ENCODE results near the gene N4BP2L2. TPM values are rescaled to one million over a fixed set of nuclear protein-coding genes. Genes with fewer than 3 reads are reported as not detected.

Gene N4BP2L2
- total and polyA plus RNA-seq, 9 of the 15 experiments (the other 6 are each of a cell fraction or from before 2014, with no cell fraction given): 33.9 to 76.4 (median 48.7) TPM

GRCh38 chr13:32415019-32415418 is 123.6 kb downstream of the N4BP2L2 start (continued):
- TF ChIP-seq CHD7 (IDR thresholded peaks at IDR 0.05; ENCODE audit: low read depth, low read length): no peak
- peak; percentile 52 to 66 (median 66) for TF ChIP-seq CTCF (IDR thresholded peaks at IDR 0.05 in 2 of 3, conservative IDR thresholded peaks at IDR 0.05 in 1 of 3; ENCODE audit: insufficient read depth in 2 of 3, low read depth in 1 of 3, low read length in 3 of 3)
- no peak for TF ChIP-seq MTA2 (IDR thresholded peaks at IDR 0.05; ENCODE audit: low read depth)
